GM19240 (cell line): Measurements from ENCODE around the gene HOXA11.

ENCODE experiments used
- DNase-seq: peaks from one replicate; pipeline ENCODE4 v3.0.0; 2011; ENCODE audit warnings: low spot score; ENCODE audit not compliant: insufficient read length

The HOXA11 gene

DNA sequence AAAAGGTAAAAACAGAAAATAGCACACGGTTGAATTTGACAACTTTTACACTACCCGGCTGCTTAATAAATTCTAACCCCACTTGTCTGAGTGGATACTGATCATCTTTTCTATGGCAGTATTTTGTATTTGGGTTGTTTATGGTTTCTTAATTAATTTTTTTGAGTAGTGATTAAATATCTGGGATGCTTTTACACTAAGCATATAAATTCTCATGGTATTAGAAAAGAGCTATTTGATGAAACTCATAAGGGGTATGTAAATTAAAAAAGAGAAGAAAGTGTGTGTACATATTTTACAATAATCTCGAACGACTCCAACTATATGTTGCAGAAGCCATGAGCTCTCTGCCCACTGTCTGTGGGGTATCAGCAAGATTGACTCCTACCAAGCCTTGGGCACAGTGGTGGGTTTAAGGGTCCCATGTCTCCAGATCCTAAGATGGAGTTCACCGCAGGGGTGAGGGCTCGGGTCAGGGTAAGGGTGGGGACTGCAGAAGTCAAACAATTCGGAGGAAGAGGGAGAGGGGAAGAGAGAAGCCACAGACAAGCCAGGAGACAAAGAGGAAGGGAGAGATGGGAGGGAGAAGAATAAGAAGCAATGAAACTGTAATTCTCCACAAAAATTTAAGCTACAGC, 22.4 kb upstream of the HOXA11 start:
- DNase-seq = no peak

DNA sequence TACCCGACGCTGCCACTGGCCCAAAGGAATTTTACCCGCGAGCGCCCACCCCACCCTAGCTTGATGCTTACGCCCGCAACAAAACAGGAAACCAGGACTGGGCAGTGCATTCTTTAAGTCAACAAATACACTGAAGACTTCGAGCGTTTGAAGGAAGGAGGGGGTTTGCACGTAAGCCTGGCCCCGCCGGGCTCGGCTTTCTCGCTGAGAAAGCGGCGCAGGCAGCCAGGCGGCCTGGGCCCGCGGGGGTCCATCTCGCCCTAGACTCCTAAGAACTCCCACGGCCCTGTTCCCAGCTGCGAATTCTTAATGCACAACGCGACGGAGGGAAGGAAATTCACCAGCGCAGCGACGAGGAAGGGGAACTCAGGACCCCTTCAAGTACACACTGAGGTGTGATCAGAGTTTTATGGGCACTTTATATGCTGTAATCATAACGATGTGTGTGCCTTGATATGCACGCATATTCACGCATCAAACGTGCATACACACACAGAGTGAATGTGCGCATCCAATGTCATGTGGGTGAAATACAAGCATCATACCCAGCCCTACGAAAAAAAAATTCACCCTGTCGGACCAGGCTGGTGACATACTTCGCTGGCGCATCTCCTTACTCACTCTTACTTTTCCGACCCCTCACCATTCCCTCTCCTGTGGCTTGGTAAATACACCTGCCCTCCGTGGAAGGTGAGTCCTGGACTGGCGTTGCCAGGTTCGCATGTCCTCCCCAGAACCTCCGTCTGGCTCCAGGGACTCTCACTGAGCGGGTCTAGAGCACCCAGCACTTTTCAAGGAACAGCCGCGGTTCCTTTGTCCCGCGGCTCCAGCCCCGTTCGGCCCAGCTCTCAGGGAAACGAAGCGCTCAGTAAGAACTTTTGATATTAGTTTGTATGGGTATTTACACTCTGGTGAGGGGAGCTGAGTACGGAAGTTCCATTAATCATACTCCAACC, 20.6 kb upstream of the HOXA11 start:
- DNase-seq = no peak

DNA sequence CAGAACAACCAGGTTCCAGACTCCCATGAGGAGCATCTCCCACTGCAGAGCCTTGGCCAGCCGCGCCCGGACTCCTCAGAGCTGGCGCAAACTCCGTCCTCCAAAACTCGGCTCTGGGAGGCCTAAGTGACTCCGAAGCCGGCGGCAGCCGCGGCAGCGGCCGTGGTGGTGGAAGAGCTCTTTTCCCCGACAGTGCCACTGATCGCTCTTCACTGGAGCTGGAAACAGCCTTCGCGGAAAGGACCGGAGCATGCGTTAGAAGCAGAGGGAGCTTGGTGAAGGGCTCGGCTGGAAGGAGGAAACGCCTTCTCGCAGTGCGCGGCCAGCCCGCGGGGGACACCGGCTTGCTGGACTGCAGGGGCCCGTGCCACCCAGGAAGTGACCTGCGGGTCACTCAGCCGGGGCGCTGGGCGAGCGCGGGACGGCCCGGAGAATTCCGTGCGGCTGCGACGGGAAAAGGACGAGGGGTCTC, 19.9 kb upstream of the HOXA11 start:
- no peak for DNase-seq

DNA sequence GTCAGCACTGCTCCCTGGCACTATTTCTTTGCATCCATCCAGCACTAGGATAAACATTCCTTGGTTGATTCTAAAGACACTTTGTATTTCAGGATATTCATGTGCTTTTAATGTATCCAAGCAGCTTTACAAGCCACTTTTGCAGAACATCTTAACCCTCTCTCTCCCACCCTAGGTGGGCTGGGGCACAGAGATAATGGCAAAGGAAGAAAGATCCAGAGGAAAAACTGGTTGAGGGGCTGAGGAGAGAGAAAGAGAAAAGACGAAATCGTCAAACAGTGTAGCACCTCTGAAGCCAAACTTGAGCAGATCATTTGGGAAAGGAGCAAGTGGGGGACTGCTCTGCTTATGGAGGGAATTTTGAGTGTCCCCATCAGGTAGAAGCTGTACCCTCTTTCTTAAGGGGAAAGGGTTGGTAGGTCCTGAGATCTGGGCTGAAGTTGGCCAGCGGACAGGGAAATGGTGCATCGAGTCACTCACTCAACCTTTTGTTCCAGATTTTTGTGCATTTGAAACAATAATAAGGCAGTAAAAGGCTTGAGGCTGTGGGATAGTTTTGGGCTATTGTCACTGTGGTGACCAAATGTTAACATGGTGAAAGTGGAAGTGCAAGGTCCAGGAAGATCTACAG, 19.0 kb upstream of the HOXA11 start:
- no peak for DNase-seq

DNA sequence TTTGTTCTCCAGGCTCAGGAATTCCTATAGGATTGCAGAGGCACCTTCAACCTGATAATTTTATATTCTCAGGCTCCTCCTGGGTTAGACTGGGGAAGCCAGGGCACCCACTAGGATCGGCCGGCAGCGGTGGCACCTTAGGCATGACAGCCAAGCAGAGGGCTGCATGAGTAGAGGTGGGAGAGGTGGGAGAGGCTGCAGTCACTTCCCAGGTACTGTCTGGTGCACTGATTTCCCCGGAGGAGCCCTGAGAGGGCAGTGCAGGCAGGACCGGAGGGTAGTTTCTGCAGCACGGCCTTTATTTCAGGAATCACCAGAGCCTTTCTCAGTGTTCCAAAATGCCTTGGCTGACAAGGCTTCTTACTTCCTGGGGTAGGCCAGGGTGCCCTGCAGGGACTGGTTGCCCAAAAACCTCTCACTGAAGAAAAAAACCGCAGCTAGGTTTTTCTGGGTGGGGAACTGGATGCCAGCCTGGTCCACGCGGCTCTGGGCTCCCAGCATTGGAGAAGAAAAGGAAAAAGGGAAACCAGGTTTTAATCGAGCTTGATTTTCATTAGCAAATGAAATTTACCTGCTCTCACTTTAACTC, 18.4 kb upstream of the HOXA11 start:
- DNase-seq = no peak

DNA sequence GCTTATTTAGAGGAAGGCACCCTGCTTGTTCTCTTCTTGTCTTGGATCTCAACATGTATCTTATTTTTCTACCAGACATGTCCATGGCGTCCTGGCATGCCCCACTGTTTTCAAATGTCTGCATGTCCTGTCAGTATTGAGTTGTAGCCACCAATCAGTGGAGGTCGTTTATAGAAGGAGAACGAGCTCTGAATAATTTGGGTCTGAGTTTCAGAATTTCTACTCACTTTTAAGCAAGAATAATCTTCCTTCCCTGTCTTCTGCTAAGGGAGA, 17.8 kb upstream of the HOXA11 start:
- no peak for DNase-seq

DNA sequence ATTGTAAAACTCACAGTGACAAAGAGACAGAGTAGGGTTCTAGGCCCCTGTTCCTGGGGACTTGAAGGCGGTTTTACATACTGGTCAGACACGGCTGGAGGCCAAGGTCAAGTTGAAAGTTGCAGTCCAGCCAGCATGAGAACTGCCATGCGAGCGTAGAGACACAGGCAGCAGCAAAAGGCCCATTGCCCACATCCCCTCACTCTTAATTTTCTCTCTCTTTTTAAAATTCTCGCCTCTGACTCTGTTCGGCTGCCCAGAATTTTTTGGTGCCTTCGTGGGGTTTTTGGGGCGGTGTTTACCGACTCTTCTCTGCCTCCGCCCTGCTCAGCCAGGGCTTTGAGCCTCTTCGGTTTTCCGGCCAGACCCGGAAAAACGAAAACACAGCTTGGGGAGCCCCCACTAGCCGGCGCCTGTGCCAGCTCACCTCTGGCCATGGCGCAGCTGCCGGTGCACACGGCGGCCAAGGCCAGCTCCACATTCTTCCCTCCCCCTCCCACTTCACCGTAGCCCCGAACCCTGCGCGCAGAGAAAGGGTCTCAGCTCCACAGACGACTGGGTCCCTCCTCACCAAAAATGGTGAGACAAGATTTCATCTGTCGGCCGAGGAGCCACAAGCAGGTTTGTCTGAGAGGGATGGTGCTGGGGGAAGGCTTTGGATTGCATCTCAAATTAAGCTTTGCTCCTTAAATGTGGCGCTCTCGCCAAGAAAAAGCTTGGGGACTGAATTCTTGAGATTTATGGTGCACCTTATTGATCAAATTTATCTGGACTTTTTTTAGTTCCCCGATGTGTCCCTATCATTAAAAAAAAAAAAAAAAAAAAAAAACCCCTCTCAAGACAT, 17.2 kb upstream of the HOXA11 start:
- DNase-seq = no peak

DNA sequence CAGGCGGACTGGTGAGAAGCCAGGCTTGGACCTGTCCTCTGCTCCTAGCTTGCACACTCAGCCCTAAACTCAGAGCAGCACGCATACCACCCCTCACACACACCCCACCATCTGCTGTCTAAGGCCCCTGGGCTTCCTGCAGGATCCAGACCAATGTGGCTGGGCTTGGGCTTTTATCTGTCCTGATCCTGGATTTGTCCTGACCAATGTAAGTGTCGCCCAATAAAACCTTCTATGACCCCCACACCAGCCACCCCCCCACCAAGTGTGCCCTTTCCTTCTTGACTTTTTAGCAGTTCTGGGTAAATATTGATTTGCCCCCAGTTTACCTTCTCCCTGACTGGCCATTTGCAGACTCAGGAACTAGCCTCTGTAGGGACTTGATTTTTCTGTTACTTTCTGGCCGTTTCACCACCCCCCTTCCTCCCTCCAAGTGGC, 16.6 kb upstream of the HOXA11 start:
- no peak for DNase-seq

DNA sequence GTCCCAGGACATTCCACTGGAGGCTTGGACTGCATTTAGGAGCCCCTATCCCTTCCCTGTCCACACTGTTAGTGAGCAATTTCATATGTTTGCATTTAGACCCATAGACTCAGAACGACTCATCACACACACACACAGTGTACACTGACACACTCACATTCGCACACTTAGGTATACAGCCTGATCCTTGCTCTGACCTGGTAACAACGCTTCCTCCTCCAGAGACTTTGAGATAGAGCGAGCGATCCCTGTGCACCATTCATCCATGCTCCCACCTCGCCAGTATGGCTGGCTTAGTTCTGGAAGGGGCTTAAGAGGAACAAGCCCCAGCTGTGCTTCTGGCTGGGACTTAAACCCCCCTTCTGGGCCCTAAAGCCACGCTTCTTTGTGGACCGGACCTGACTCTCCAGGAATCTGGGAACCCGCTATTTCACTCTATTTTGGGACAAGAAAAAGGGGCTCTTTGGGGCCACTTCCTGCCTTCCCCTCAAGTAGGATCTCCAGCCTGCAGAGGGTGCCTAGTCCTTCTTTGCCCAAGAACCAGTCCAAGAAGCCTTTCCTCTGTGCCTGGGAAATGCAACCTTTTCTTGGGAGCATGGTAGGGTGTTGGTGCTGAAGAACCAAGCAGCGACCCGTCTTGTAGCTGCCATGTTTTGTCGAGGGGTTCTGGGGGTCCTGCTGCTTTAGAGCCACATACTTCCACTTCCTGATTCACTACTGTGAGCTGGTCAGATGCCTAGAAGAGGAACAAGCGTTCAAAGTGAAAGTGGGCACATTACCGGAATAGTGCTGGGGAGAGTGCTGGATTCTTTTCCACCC, 15.9 kb upstream of the HOXA11 start:
- DNase-seq = no peak

DNA sequence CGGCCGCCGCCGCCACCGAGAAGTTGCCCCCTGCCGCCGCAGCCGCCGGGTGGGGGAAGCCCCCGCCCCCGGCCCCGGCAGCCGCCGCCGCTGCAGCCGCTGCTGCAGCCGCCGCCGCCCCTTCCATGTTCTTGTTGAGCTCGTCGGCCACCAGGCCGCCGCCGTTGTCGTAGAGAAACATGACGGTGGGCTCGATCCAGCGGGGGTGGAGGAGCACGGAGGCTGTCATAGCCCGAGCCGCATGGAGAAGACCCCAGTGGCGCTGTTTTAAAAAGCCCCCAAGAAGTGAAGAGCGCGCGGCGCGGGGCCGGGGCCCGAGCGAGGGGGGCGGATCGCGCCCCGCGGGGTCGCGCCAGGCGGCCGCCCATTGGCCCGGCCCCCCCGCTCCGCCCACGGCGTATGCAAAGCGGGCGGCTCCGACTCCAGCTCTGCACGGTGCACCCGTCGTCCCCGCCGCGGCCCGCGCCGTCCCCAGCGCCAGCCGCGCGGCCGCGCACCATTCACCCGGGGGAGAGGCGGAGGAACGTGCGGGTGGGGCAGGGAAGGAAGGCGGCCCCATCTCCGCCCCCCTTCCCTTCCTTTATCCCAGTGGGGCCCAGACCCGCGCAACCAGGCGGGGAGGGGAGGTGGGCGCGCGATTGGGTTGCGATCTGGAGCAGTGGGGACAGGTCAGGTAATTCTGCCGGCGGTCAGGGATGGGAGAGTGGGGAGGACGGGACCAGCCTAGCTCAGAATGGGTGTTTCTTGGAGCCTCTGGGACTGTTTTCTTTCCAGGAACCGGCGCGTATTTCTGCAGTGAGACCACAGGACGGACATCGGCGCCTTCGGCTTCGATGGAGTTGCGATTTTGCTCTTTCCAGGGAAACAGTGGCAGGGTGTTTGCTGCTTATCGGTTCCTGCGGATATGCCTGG, 15.1 kb upstream of the HOXA11 start, which contains the start of gene HOXA13:
TSS of gene HOXA13 (minus strand) at position 243 of the 912 bp plus-strand sequence. CDS start at position 229, 14 bp downstream.
- DNase-seq = no peak

DNA sequence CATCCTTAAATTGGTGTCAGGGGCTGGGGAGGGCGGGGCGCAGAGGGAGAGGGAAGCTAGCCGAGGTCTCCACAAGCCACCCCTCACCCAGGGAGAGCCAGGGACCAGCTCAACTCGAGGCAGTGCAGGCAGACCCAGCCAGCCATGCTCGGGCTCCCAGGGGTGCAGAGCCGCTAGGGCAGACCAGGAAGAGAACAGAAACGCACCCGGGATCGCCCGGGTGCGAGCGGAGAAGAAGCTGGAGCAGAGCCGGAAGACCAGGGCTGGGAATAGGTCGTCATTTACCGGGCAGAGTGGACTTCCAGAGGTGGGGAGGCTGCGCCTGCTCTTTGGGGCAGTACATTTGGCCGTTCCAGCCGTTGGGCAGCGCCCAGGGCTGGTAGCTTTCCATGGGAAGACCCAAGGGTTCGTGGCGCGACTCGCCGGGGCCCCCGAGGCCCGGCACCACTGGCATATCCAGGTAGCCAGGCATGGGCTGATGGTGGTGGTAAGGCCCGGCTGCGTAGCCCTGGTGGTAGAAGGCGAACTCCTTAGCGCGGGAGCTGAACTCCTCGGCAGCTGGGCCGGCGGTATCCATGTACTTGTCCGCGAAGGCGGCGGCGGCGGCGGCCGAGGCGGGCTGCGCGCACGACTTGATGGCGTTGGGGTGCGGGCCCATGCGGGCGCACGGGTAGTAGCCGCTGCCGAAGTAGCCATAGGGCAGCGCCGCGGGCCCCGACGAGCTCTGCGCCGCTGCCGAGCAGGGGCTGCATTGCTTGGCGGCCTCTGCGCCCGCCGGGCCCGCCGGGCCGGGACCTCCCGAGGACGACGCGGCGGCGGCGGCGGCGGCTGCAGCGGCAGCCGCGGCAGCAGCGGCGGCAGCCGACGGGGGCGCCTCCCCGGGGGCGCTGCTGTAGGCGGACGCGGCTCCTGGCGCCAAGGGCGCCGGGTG, 14.1 kb upstream of the HOXA11 start:
- DNase-seq = no peak

DNA sequence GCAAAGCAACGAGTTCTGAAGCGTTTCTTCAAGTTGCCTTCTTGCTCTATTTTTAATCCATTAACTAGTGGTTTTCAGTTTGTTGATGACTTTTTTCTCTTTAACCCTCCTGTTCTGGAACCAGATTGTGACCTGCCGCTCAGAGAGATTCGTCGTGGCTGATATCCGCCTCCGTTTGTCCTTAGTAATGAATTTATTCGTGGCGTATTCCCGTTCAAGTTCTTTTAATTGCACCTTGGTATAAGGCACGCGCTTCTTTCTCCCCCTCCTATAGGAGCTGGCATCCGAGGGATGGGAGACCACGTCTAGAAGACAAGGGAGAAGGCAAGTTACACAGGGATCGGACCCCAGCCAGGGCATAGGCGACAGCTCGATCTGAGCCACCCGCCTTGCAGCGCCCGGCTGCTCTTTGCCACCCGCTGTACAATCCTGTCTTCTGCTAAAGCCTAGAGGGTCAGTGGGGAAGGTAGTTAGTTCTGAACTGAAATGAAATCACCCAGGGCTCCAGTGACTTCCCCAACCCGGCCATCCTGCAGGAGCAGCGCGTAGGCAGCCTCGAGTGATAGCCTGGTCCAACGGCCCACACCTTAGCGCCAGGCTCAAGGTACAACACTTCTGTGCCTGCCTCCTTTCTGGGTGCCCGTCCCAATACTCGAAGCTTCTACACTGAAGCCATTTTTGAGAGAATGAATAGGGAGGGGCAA, 13.3 kb upstream of the HOXA11 start:
- no peak for DNase-seq

DNA sequence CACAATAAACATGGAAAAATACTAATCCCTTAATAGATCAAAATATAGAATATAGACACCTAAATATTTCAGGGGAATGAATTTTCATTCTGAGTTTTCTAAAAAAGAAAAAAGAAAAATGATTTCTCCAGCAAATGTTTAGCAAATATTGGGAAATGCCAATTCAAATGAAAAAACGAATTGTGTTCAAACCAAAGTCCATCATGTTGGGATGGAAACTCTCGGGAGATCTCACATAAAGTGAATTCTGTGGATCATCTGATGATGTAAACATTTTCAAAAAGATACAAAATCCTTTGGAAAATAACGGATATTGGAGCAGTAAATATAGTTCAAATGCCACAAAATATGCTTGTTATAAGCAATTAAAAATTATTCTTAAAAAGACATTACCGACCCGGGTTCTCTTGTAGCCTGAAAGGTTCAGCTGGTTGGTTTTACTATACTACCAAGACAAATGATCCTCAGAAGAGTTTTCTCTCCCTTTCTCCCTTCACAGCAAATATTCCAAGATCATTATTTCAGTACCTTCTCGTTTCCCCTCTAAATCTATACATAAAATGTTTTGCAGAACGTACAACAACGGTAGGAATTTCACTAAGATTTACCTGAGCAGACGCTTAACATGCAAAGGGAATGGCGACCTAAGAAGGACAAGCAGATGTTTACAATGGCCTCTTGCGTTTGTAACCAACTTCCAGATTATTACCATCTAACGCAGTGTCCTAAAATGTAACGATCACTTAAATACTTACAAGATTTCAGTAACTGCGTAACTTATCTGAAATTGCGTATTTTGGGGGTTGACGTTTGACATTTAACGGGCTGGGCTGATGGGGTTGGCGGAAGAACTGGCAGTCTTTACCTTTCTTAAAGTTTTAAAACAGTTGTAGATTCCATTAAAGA, 12.4 kb upstream of the HOXA11 start:
- DNase-seq = no peak

DNA sequence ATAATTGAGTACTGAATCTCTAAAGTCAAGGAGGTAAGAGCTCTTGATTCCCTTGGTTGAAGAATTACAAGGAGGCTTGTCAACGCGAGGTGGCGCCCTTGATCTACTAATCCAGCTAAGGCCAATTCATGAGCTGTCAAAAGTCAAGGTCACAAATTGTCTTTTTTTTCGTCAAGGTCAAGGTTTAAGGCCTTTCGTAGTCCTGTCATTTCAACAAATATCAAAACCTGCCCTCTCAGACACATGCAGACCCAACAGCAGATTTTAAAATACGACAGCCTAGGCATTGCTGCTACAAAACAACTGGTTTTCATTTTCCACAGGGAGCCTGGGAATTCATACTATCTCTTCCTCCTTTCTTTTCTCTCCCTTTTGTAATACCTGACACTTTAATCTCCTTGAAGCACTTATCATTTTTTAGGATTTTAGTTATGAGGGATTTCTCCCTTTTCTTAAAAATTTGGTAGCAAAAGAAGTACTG, 11.3 kb upstream of the HOXA11 start:
- peak; percentile 77 for DNase-seq

DNA sequence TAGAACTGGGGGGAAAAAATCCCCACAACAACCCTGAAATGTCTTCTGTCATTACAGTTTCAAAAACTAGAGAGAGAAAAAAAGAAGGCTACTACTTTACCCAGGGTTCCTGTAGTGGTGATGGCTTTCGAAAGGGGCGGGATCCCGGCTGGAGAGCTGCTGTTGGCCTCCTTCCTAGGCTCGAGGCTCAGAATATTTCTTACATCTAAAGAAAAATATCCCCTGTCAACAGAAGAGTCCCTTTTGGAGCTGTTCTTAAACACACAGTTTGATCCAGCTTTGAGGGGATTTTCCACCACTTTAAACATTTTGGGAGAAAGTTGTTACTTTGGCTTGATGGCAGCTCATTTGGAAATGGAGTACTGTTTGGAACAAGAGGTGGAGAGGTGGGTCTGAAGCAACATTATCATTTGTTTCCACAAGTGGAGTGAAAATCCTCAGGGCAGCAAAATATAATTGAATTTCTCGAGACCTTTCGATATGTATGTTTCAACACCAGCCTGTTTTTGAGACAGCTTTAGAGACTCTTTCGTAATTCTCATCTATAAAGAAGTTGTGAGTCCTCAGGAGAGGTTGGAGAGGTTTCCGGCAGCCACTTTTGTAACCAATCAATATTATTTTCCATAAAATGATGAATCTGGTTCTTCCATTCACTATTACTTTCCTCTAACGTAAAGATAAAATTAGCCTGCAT, 9.8 kb upstream of the HOXA11 start:
- no peak for DNase-seq

DNA sequence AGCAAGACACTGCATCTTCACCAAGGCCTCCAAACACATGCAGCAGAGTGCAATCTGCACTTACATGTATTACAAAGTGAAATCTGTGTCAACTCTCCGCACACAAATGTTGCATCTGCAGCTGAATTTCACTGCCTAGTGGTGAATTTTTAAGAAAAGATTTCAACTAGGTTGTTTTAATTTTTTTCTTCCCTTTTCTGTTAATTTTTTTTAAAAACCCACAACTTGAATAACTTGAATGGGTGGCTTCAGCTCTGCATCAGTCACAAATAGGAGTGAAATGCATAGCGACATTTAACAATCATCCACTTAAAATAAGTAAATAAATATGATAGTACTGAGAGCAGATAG, 8.9 kb upstream of the HOXA11 start:
- DNase-seq = no peak
